Hypothalamus (tissue), 51 donors: ENCODE results near the gene NRCAM.
A peak's percentile ranks its signal among the peaks of the same experiment; 100 is the strongest.

ENCODE experiments used
- DNase-seq, 51 donors: peaks; one replicate each; lab custom pipeline; 2025; lab: John Stamatoyannopoulos, UW

NRCAM gene

DNA sequence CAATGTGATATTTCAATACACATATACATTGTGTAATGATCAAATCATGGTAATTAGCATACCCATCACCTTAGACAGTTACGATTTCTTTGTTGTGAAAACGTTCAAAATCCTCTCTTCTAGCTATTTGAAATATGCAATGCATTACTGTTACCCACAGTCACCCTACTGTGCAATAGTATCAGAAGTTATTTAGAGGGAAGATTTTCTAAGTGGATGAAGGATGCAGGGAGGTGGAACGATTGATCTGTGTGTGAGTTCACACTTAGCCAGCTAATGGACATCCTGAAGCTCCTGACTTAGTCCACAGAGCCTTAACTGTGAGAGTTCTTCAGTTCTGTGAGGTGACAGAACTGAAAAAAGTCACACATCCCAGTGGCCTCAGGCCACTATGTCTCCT lies 228.9 kb downstream of the NRCAM start:
- DNase-seq, result no peak

DNA sequence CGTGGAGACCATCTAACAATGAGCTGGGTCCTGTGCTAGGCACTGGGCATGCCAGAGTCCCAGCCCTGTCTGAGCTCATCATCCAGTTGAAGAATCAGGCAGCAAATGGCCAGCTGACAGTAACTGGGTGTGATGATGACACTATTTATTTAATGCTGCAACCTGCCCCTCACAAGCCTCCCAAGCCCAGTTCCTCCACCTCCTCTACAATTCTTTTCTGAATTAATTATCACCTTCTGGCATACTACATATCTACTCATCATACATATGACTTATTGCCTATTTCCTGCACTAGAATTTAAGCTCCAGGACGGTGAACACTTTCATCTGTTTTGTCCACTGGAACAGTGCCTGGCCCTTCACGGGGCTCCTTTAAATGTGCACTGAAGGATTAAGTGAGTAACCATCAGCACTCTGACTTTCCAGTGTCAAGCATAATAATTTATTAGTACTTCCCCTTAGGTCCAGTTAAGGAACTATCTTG lies 229.4 kb downstream of the NRCAM start:
- no peak for DNase-seq

- DNase-seq, result no peak
These were observed 230.6 kb downstream of the NRCAM start for GRCh38 chr7:108225531-108226181.

DNA sequence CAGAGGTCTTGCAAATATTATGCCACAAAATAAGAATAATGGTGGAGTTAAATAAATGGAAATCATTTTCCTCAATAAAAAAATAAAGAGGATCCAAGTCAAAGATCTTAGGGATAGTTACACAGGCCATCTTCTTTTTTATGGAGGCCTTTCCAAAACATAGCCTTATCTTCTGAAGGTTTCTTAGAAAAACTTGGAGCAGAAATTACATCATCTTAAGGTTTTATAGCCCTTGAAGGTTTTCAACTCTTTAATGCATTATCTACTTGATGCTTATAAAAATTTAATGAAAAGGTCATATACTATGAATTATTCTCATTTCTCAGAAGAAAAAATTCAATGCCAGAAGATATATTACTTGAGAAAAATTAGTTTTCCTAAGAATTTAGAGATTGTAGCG lies 231.8 kb downstream of the NRCAM start:
- no peak for DNase-seq

DNA sequence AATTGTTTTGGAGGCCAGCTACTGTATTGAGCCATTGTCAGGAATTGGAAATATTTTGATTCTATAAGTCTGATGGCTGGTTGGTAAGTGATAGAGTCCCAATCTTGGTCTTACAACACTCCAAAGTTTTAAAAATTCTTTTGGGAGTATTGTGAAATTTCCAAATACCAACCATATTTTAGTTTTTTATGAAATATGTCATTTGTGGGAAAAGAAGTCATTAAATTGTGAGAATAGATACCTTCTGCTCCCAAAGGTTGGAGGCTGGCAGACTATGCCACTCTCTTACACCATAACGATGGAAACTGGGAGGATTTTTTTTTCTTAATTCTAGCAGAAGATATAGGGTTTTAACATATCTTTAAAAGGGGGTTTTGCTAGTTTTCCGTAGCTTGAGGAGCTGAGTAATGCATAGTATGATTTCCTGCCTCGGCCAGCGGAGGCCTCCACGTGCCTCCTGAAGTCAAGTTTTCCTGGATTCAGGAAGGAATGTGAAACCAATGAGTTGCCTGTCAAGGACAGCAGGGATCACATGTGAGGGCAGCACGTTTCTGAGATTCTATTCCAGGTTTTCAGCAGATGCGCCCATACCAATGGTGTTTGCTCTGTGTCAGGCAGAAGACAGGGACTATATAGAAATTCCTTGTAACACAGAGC lies 233.9 kb downstream of the NRCAM start:
- DNase-seq, result no peak

DNA sequence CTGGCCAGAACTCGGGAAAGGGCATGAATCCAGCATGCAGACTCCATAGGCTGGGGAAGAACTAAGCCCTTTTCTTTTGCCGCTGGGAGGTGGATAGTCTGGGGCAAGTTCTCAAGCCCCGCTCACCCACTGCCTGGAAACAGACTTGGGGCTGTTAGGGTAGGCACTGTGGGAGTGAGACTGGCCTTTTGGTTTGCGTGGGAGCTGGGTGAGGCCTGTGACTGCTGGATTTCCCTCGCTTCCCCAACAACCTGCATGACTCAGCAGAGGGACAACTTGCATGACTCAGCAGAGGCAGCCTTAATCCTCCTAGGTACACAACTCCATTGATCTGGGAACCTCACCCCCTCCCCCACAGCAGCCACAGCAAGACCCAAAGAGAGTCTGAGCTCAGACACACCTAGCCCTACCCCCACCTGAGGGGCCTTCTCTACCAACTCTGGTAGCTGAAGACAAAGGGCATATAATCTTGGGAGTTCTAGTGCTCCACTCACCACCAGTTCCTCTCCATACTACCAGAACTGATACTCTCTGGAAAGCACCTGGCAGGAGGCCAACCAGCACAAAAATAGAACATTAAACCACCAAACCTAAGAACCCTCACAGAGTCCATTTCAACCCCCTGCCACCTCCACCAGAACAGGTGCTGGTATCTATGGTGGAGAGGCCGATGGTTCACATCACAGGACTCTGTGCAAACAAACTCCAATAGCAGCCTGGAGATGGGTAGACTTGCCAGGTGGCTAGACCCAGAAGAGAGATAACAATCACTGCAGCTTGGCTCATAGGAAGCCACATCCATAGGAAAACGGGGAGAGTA lies 244.6 kb downstream of the NRCAM start:
- peak in 1 of 51 donors; percentile 12 for DNase-seq

DNA sequence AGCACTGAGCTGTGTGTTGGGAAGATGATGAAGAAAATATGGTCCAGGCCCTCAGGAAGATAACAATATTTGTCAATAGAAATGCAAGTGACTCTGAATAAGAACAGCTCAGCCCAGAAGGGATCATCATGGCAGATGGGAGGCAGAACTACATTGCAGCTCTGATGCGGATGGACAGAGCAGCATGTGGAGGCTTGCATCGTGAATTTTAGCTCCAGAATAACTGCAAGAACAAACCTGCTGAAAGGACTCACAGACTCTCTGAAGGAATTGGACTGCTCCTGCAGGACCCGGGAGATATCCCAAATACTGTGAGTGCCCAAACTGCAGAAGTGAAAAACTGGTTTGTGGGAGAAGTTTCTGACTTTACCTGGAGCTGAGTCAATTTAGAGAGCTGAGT lies 245.4 kb downstream of the NRCAM start:
- DNase-seq, result no peak

DNA sequence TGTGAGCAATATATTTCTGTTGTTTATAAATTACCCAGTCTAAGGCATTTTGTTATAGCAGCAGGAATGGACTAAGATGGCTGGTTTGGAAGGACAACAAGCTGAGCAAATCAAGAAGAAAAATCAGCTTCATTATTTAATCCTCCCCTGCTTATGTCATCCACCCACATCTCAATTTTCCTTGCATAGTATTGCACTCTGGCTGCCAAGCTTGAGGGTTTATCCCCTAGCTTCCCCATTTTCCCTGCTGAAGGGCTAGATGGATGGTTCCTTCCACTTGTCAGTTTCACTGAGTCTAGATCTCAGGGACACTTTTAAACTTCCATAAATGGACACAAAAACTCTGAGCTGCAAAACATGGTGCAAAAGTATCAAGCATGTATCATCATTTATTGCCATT lies 250.9 kb downstream of the NRCAM start:
- DNase-seq, result no peak

GRCh38 chr7:108204281-108204796 lies 251.9 kb downstream of the NRCAM start:
- DNase-seq, result no peak

GRCh38 chr7:108203537-108203936 lies 252.7 kb downstream of the NRCAM start:
- DNase-seq, result no peak

GRCh38 chr7:108202743-108203142 lies 253.5 kb downstream of the NRCAM start:
- no peak for DNase-seq

DNA sequence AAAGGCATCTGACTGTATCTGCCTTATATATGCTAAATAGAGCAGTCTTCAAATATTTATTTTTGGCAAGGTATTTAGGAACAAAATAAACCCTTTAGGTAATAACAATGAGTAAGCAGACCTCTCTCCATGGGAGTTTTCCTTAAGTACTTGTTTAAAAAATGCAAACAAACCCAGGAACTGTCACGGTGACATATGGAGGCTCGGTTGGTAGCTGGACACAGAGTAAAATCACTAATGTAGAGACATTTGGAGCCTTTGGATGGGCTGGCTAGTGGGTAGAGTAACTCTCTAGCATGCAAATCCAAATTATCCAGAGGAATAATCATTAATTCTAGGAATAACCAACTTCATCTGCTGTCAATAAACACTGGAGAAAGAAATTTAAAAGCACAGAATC lies 254.5 kb downstream of the NRCAM start:
- no peak for DNase-seq

DNA sequence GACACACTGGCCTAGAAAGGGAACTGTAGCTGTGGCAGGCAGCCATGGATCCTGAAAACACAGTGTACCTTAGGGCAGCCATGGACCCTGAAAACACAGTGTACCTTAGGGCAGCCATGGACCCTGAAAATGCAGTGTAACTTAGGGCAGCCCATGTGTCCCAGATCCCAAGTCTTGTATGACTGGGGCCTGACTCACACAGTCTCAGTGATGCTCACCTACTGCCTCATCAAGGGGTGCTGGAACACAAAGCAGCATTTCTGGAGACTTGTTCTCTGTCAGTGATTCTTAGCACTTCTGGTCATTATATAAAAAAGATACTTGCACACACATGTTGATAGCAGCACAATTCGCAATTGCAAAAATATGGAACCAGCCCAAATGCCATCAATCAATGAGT lies 255.9 kb downstream of the NRCAM start:
- DNase-seq, result no peak

DNA sequence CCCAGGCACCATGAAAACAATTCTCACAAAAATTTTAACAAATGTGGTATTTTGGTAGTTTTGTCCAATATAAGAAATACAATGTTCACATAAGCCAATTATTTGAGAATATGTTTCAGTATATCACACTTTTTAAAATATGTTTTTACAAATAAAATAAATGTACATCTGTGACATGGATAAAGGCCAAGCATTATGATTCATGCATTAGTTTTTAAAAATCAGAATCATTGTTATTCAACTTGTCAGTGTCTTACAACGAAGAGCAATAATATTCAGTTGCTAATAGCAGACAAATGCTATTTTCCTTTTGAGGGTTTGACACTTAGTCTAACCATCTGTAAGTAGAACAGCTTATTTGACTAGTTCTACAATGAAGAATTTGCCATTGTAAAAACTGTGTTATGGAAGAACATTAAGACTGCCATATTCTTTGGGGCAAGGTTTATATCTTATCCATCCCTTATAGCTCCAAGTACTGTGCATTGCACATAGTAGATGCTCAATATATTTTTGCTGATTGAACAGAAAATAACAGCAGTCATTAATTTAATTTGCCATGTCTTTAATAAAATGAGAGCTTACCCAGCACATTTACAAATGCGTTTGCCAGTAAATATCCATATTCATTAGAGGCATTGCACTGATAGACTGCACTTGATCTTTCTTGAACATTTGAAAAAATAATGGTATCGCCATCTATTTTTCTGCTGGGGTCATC lies 258.7 kb downstream of the NRCAM start:
- DNase-seq, result no peak

- no peak for DNase-seq
These were observed 260.2 kb downstream of the NRCAM start for GRCh38 chr7:108196004-108196403.

DNA sequence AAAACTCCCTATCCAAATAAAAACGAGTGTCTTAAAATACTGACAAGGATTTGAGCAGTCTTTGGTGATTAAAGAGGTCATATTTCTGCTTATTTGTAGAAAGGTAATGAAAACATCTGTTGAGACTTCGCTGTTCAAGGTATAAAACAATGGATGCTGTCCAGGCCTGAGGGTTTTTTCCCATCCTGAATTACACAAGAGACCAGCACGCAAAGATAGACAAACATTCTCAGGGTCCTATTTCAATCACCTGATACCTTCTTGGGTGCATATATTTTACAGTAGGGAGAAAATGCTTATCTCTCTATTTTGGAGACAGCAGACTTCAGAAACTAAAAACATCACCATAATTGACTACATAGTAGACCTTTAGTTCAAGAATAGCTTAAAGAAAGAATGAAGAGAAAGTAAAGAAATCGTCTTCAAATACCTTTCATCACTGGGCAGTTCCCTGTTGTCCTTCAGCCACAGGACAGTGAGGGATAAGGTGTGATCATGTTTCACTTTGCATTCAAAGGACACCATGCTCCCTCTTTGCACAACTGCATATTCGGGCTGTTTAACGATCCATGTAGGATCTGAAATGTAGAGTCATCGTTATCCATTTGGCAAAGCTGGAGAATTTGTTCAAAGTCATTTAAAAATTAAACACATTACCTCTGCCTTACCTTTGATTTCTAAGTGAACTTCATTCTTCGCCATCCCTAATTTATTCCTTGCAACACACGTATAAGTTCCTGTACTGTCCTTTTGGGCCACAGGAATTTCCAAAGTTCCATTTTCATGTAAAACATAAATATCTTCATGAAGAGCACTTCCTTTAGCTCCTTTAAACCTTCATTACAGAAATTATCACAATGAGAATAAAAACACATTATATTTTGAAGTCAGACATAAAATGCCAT lies 262.4 kb downstream of the NRCAM start:
- DNase-seq, result no peak

DNA sequence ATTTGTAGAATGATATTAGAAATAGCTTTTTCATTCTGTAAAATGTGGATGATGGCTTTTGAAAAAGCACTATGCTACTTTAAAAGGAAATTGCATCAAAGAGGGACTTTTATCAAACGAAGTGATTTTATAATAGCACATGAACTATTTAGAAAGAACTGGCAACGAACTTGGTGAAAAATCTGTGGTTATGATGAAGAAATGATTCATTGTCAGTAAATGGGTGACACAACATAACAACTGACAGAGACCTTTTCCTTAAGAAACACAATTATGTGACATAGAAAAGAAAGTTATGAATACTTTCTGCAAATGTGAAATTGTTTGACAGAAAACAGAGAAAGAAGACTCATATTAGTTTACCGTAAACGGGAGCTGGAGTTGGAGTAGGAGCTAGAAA lies 265.3 kb downstream of the NRCAM start:
- no peak for DNase-seq

GRCh38 chr7:108189733-108190388 lies 266.4 kb downstream of the NRCAM start:
- no peak for DNase-seq

DNA sequence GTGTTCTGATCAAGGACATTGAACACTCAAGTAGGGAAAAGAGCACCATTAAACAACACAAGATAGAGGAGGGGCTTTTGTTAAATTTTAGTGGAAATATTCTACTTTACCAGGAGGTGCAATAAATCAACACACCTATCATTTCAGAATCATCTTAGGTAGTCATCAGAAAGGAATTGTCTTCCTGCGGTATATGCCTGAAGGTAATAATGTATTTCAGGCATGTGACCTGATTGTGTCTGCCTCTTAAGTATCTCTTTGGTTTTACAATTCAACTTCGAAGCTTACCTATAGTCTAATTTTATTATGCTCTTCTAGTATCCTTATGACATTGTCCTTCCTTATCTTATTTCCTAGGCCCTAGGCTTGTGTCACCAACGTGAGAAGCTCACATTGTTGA lies 267.5 kb downstream of the NRCAM start:
- no peak for DNase-seq
